HEK293T (cell line): ENCODE measurements around the gene LIFR.

ENCODE experiments used
- ARNT ChIP-seq: fragments of 450-650 bp; IDR thresholded peaks from 2 replicates; pipeline ENCODE4 v1.6.1; 2017; ENCODE audit warnings: mild to moderate bottlenecking
- BHLHE40 ChIP-seq: fragments of 450-650 bp; IDR thresholded peaks from 2 replicates; pipeline ENCODE4 v1.6.1; 2016; ENCODE audit warnings: mild to moderate bottlenecking, moderate library complexity, borderline replicate concordance
- CTBP1 ChIP-seq: fragments of 450-650 bp; IDR thresholded peaks from 2 replicates; pipeline ENCODE4 v1.6.1; 2016; ENCODE audit warnings: borderline replicate concordance
- ELF4 ChIP-seq: fragments of 450-650 bp; IDR thresholded peaks from 2 replicates; pipeline ENCODE4 v1.6.1; 2017; ENCODE audit warnings: antibody characterized with exemption
- FOXM1 ChIP-seq: fragments of 450-650 bp; IDR thresholded peaks from 2 replicates; pipeline ENCODE4 v1.6.1; 2017; ENCODE audit warnings: mild to moderate bottlenecking, borderline replicate concordance
- HDGF ChIP-seq: fragments of 450-650 bp; IDR thresholded peaks from 2 replicates; pipeline ENCODE4 v1.6.1; 2017; ENCODE audit warnings: antibody characterized with exemption, borderline replicate concordance
- PKNOX1 ChIP-seq: fragments of 450-650 bp; IDR thresholded peaks from 2 replicates; pipeline ENCODE4 v1.6.1; 2016
- TARDBP ChIP-seq: fragments of 450-650 bp; IDR thresholded peaks from 2 replicates; pipeline ENCODE4 v1.6.1; 2016
- ZNF384 ChIP-seq: fragments of 450-650 bp; IDR thresholded peaks from 2 replicates; pipeline ENCODE4 v1.6.1; 2016

GRCh38 chr5:38583500-38583899 lies 27.1 kb upstream of the LIFR start:
- TF ChIP-seq CTBP1 (no peak), PKNOX1 (no peak), FOXM1 (no peak), BHLHE40 (no peak), ELF4 (no peak), HDGF (no peak), ZNF384 (no peak), ARNT (no peak), TARDBP (no peak)
